GM12891 (cell line): Measurements from ENCODE around the gene MYLK4.

Experiments used
- POLR2AphosphoS5 ChIP-seq: IDR thresholded peaks from 2 replicates; pipeline ENCODE4 v1.6.1; 2011; ENCODE audit warnings: low read depth, low read length, control low read depth
- TAF1 ChIP-seq: IDR thresholded peaks from 2 replicates; pipeline ENCODE4 v1.6.1; 2011; ENCODE audit warnings: low read depth, low read length, control low read depth

GRCh38 chr6:2687456-2687855, 63.3 kb downstream of the MYLK4 start:
- no peak for TF ChIP-seq POLR2AphosphoS5
- TF ChIP-seq TAF1 = no peak
